DND-41 (cell line): Measurements from ENCODE around the gene MAP2K1.

ENCODE experiments used
- CTCF ChIP-seq: IDR thresholded peaks from 2 replicates; pipeline ENCODE4 v1.5.1; 2012; ENCODE audit warnings: borderline replicate concordance, low read length, moderate library complexity, mild to moderate bottlenecking; ENCODE audit not compliant: poor library complexity, severe bottlenecking; ENCODE audit errors: extremely low read depth
- EZH2 ChIP-seq: IDR thresholded peaks from 3 replicates; pipeline ENCODE4 v1.6.1; 2012; ENCODE audit warnings: borderline replicate concordance, low read depth, mild to moderate bottlenecking, moderate library complexity, low read length, inconsistent platforms; ENCODE audit not compliant: severe bottlenecking

- TF ChIP-seq CTCF (no peak), EZH2 (no peak)
Measured at GRCh38 chr15:66505430-66505811, 118.7 kb downstream of the MAP2K1 start.
